Esophagus squamous epithelium (tissue), 4 donors: ENCODE results near the gene PROSER2.

Experiments used
- POLR2A ChIP-seq, 4 donors: fragments of 450-650 bp; IDR thresholded peaks; one replicate each; pipeline ENCODE4 v1.6.1; 2017; ENCODE audit warnings: antibody characterized with exemption in 4 of 4, mild to moderate bottlenecking in 4 of 4, moderate library complexity in 3 of 4
- TF ChIP-seq, protein P1 (sequence below), 6 experiments: fragments of 450-650 bp in 4 of 6; fragments of 200-600 bp in 2 of 6; sonication (generic) in 2 of 6; IDR thresholded peaks; one replicate each; pipeline ENCODE4 v1.5.1; 2016 to 2019; ENCODE audit warnings: antibody characterized with exemption in 6 of 6, mild to moderate bottlenecking in 4 of 6, moderate library complexity in 4 of 6

GRCh38 chr10:11824376-11824775 lies 1.2 kb downstream of the PROSER2 start:
- TF ChIP-seq, protein P1, sequence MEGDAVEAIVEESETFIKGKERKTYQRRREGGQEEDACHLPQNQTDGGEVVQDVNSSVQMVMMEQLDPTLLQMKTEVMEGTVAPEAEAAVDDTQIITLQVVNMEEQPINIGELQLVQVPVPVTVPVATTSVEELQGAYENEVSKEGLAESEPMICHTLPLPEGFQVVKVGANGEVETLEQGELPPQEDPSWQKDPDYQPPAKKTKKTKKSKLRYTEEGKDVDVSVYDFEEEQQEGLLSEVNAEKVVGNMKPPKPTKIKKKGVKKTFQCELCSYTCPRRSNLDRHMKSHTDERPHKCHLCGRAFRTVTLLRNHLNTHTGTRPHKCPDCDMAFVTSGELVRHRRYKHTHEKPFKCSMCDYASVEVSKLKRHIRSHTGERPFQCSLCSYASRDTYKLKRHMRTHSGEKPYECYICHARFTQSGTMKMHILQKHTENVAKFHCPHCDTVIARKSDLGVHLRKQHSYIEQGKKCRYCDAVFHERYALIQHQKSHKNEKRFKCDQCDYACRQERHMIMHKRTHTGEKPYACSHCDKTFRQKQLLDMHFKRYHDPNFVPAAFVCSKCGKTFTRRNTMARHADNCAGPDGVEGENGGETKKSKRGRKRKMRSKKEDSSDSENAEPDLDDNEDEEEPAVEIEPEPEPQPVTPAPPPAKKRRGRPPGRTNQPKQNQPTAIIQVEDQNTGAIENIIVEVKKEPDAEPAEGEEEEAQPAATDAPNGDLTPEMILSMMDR (IDR thresholded peaks at IDR 0.05), result no peak
- no peak for TF ChIP-seq POLR2A (IDR thresholded peaks at IDR 0.05)
